Non-pigmented ciliary epithelial cell (primary cell): ENCODE data around the gene FOXB1.

Experiments used
- DNase-seq: peaks from one replicate; pipeline ENCODE4 v3.0.0-alpha.2; 2010; ENCODE audit warnings: low read depth

Gene FOXB1

GRCh38 chr15:60020736-60021135, 16.6 kb downstream of the FOXB1 start:
- DNase-seq, result no peak

- DNase-seq, result no peak
Observed at GRCh38 chr15:60021589-60022378, 17.7 kb downstream of the FOXB1 start.

- no peak for DNase-seq
Observed at GRCh38 chr15:60022379-60022741, 18.2 kb downstream of the FOXB1 start.

GRCh38 chr15:60026555-60026954, 22.4 kb downstream of the FOXB1 start:
- DNase-seq, result no peak

GRCh38 chr15:60035344-60035743, 31.2 kb downstream of the FOXB1 start:
- no peak for DNase-seq

- no peak for DNase-seq
Observed at GRCh38 chr15:60039316-60039715, 35.2 kb downstream of the FOXB1 start.

GRCh38 chr15:60043744-60044435, 39.8 kb downstream of the FOXB1 start:
- DNase-seq, result no peak

- no peak for DNase-seq
Observed at GRCh38 chr15:60044636-60045270, 40.6 kb downstream of the FOXB1 start.

GRCh38 chr15:60047701-60048100, 43.6 kb downstream of the FOXB1 start:
- no peak for DNase-seq

- DNase-seq, result no peak
Observed at GRCh38 chr15:60049948-60050347, 45.8 kb downstream of the FOXB1 start.

- DNase-seq, result no peak
Observed at GRCh38 chr15:60052796-60053195, 48.7 kb downstream of the FOXB1 start.

- DNase-seq, result no peak
Observed at GRCh38 chr15:60054472-60054871, 50.4 kb downstream of the FOXB1 start.
